Ishikawa (cell line): ENCODE data around the gene ARHGEF26.

ENCODE experiments used
- CEBPB ChIP-seq: IDR thresholded peaks from 2 replicates; pipeline ENCODE4 v1.6.1; 2012
- CREB1 ChIP-seq: IDR thresholded peaks from 2 replicates; pipeline ENCODE4 v1.6.1; 2012; ENCODE audit warnings: low read depth
- EGR1 ChIP-seq: IDR thresholded peaks from 2 replicates; pipeline ENCODE4 v1.6.1; 2012
- EP300 ChIP-seq: IDR thresholded peaks from 2 replicates; pipeline ENCODE4 v1.6.1; 2012; ENCODE audit warnings: borderline replicate concordance
- FOXM1 ChIP-seq: IDR thresholded peaks from 2 replicates; pipeline ENCODE4 v1.6.1; 2012; ENCODE audit warnings: low read depth, borderline replicate concordance
- MAX ChIP-seq: IDR thresholded peaks from 2 replicates; pipeline ENCODE4 v1.6.1; 2012
- RAD21 ChIP-seq: IDR thresholded peaks from 2 replicates; pipeline ENCODE4 v1.6.1; 2012; ENCODE audit warnings: low read depth
- REST ChIP-seq: IDR thresholded peaks from 2 replicates; pipeline ENCODE4 v1.6.1; 2012; ENCODE audit warnings: low read depth, mild to moderate bottlenecking
- TAF1 ChIP-seq: IDR thresholded peaks from 2 replicates; pipeline ENCODE4 v1.6.1; 2012; ENCODE audit warnings: low read depth, mild to moderate bottlenecking
- TEAD4 ChIP-seq: IDR thresholded peaks from 2 replicates; pipeline ENCODE4 v1.6.1; 2012
- YY1 ChIP-seq: IDR thresholded peaks from 2 replicates; pipeline ENCODE4 v1.6.1; 2012; ENCODE audit warnings: low read depth

GRCh38 chr3:154195620-154196356, 74.6 kb downstream of the ARHGEF26 start:
- TF ChIP-seq CEBPB (no peak), REST (no peak), EP300 (no peak), RAD21 (no peak), MAX (no peak), TAF1 (no peak), EGR1 (no peak), CREB1 (no peak), FOXM1 (no peak), TEAD4 (no peak), YY1 (no peak)
